AG08395 (cell line): ENCODE data around the gene TBX18.

ENCODE experiments used
- DNase-seq: peaks from one replicate; pipeline ENCODE4 v3.0.0; 2012; ENCODE audit warnings: mixed read lengths, low spot score

The TBX18 gene

GRCh38 chr6:84669945-84670344, 94.5 kb downstream of the TBX18 start:
- DNase-seq, result no peak

- DNase-seq, result no peak
These were observed 96.9 kb downstream of the TBX18 start for GRCh38 chr6:84667252-84668213.

- DNase-seq, result no peak
These were observed 99.0 kb downstream of the TBX18 start for GRCh38 chr6:84665401-84665800.

GRCh38 chr6:84663866-84664265, 100.5 kb downstream of the TBX18 start:
- no peak for DNase-seq

- DNase-seq, result no peak
These were observed 106.9 kb downstream of the TBX18 start for GRCh38 chr6:84657486-84657885.

- no peak for DNase-seq
These were observed 107.4 kb downstream of the TBX18 start for GRCh38 chr6:84657025-84657424.

- no peak for DNase-seq
These were observed 111.3 kb downstream of the TBX18 start for GRCh38 chr6:84653027-84653551.

- DNase-seq, result peak; percentile 74
These were observed 111.9 kb downstream of the TBX18 start for GRCh38 chr6:84652356-84653026.

- DNase-seq, result no peak
These were observed 112.8 kb downstream of the TBX18 start for GRCh38 chr6:84651583-84651982.

GRCh38 chr6:84648444-84648843, 116.0 kb downstream of the TBX18 start:
- DNase-seq, result no peak

GRCh38 chr6:84645563-84646266, 118.7 kb downstream of the TBX18 start:
- DNase-seq, result peak; percentile 62

- peak; percentile 49 for DNase-seq
These were observed 119.4 kb downstream of the TBX18 start for GRCh38 chr6:84645000-84645399.

- DNase-seq, result no peak
These were observed 120.6 kb downstream of the TBX18 start for GRCh38 chr6:84643778-84644177.

- peak; percentile 18 for DNase-seq
These were observed 123.3 kb downstream of the TBX18 start for GRCh38 chr6:84641076-84641475.

- DNase-seq, result no peak
These were observed 125.0 kb downstream of the TBX18 start for GRCh38 chr6:84639396-84639795.

- DNase-seq, result no peak
These were observed 126.1 kb downstream of the TBX18 start for GRCh38 chr6:84638286-84638685.
